Measurements from ENCODE around the gene PGA3.
"Not testable (repeated sequence)": the region's sequence is repeated elsewhere in the genome, so short reads cannot be mapped to it uniquely, and the experiment has no call there.

The PGA3 gene

DNA sequence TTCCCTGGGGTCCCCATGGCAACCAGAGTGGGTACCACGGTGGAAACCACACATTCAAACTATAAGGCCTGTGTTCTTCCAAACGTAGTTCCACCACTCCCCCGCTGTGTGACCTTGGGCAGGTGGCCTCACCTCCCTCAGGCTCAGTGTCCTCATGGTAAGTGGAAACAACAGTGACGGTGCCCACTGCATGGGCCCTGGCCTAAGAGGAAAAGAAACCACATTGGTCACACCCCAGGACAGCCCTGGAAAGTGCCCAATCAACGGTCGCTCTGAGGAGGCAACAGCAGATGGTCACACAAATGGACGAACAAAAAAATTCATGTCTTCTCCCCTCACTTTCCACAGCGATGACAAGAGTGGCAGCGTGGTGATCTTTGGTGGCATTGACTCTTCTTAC is 44.8 kb downstream of the PGA3 start:
- DNase-seq (ENCODE audit: low read depth in 2 of 3, low spot score in 1 of 3) = not testable (repeated sequence)

DNA sequence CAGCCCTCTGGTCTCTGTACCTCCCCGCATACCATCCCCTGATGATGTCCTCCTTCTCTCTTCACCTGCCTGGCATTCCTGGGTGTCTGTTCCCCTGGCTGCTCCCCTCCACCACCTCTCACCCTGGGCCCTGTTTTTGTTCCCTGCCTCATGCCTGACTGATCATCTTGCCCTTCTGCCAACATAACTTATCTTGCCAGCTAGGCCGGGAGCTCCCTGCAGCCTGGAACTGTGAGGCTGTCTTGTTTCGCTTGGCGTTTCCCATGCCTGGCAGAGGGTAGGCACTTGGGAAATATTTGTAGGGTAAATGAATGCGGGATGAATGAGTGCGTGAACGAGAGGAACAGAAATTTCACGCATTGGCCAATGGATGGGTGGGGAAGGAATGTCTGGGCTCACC is 45.9 kb downstream of the PGA3 start:
- DNase-seq (ENCODE audit: low read depth in 2 of 3, low spot score in 1 of 3) = not testable (repeated sequence)

DNA sequence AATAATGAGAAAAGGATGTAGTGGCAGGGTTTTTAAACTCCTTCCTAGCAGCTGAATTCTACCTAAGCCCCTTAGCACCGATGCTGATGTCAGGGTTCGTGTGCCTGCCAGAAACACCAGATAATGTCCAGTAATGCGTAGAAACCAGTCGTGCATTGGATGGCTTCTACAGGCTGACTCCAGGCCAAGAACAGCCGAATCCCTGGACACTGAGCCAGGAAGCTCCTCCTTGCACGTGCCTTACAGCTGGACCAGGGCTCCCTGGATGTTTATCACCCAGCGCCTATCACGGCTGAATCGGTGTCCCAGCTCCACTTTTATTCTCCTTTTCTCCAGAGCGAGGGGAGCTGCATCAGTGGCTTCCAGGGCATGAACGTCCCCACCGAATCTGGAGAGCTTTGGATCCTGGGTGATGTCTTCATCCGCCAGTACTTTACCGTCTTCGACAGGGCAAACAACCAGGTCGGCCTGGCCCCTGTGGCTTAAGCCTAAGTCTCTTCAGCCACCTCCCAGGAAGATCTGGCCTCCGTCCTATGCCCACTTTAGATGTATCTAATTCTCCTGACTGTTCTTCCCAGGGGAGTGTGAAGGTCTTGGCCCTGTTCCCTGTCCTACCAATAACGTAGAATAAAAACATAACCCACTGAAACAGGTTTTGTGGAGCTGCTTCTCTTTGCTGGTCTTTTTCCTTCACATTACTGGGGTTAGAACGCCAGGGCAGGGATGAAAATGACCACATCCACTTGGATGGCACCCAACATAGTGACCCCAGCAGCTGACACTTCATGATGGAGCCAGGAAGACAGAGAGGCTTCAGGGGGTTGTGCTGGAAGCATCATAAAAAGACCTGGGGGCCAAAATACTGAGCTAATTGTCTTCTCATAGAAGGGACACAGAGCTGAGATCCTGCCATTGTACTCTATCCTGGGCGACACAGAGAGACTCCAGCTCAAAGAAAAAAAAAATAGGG is 47.8 kb downstream of the PGA3 start:
- not testable (repeated sequence) for DNase-seq (ENCODE audit: low read depth in 2 of 3, low spot score in 1 of 3)

DNA sequence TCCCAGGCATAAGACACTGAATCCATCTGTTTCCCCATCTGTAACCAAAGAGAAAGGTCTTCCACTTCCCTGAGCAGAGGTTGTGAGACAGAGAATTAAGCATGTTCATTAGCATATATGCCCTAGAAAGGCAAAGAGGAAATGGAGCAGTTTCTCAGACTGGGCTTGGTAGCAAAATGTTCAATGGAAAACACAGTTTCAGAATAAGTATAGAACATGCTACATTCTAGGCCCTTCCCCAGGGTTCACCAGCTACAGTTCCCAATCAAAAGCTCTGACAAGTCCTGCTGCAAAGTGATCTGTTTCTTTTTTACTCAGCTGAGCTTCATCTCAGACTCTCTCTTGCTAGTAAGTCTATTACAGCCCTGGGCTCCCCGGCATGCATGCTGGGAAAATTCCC is 49.0 kb downstream of the PGA3 start:
- DNase-seq (ENCODE audit: low read depth in 2 of 3, low spot score in 1 of 3) = not testable (repeated sequence)

DNA sequence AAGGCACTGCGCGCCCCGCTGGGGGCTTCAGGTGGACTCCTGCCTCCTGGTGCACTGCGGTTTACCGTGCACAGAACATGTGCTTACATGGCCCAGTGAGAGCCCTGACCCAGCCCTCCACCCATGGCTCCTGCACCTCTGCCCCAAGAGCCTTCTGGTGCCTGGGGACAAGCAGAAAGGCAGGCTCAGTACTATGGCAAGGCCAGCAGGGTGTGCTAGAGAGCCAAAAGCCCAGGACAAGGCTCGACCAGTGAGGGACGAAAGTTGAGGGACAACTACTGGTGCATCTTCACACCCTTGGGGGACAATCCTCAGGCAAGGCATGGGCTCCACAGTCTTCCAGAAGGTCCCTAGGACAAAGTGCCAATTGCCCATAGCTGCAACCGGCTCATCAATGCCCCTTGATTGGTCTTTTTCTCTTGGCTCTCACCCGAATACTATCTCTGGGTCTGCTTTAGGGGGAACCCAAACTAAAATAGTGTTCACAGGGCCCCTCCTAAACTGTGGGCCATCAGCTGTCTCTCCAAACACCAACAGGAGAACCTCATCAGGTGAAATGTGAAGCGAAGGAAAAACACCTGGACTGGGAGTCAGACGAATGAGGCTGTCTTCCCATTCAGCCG is 51.2 kb downstream of the PGA3 start:
- peak; percentile 50 to 65 (median 54) for DNase-seq (ENCODE audit: low read depth in 2 of 3, low spot score in 1 of 3)

DNA sequence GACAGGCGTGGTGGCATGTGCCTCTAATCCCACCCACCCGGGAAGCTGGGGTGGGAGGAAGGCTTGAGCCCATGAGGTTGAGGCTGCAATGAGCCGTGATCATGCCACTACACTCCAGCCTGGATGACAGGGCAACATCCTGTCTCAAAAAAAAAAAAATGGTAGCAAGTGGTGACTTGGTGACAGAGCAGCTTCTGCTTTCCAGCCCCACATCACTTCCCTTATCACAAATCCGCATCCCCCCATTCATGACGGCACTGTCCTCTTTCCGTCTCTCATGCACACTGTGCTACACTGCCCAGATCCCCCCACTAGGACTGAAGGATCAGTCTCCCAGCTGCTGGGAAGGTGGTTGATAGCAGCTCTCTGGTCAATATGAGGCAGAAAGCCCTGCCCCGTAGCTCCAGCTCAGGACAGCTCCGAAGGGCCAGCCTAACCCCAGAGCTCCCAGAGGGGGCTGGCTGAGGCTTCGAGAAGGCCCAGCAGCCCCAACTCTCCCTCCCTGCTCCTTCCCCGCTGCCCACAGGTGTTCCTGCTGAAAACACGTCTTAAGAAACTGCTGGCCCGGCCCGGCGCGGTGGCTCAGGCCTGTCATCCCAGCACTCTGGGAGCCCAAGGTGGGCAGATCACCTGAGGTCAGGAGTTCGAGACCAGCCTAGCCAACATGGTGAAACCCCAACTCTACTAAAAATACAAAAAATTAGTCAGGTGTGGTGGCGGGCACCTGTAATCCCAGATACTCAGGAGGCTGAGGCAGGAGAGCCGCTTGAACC is 53.6 kb downstream of the PGA3 start:
- no peak for DNase-seq (ENCODE audit: low read depth in 2 of 3, low spot score in 1 of 3)

DNA sequence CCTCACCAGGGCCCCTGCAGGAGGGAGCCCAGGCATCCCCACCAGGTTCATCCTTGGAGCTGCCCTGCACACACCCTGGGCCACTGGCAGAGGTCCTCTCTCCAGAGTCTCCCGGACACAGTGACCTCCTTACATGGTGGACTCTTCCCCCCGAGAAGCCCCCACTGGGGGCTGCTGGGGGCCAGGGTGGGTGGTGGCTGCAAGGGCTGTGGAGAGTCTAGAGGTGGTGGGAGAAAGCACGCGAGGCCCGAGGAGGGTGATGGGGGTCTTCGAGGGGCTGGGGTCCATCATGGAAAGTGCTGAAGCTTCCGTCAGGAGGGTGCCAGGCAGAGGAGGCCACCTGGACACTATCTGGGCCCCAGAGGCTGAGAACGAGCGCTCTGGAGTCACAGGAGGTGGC is 55.2 kb downstream of the PGA3 start:
- no peak for DNase-seq (ENCODE audit: low read depth in 2 of 3, low spot score in 1 of 3)

DNA sequence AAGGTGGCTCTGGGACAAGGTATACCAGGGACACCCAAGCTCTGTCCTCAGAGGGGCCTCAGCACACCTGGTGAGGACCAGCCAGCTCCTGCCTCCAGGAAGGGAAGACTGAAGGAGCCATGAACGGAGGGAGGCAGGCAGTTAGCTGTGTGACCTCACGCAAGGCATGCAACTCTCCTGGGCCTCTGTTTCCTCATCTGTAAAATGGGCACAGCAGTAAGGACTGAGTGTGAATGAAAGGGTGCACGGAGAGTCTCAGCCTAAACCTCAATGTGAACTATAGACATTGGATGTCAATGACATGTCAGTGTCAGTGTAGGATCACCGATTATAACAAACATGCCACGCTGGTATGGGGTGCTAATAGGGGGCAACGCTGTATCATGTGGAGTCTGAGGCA is 56.0 kb downstream of the PGA3 start:
- DNase-seq (ENCODE audit: low read depth in 2 of 3, low spot score in 1 of 3) = no peak

Data from stimulated activated CD4-positive, alpha-beta T cell treated with anti-CD3 and anti-CD28 coated beads, Interleukin-12 subunit alpha, Interleukin-12 subunit beta, amount 100 ng/mL, for 48 hours (primary cell).